Suprapubic skin (tissue), 4 donors: ENCODE measurements around the gene TRIM77. TPM values are rescaled to one million over a fixed set of nuclear protein-coding genes. Genes with fewer than 3 reads are reported as not detected.
"Not testable (repeated sequence)": the region's sequence is repeated elsewhere in the genome, so short reads cannot be mapped to it uniquely, and the experiment has no call there.

ENCODE experiments used
- DNase-seq, 2 donors: peaks; one replicate each; pipeline ENCODE4 v3.0.0-alpha.2; 2019; ENCODE audit warnings: low spot score in 2 of 2
- H3K27ac ChIP-seq: fragments of 200-600 bp; sonication (generic); one replicate; pipeline ENCODE4 v1.5.1; 2019
- H3K27me3 ChIP-seq: fragments of 200-600 bp; sonication (generic); one replicate; pipeline ENCODE4 v1.5.1; 2019
- H3K36me3 ChIP-seq: fragments of 200-600 bp; sonication (generic); one replicate; pipeline ENCODE4 v1.5.1; 2019
- H3K4me1 ChIP-seq: fragments of 200-600 bp; sonication (generic); one replicate; pipeline ENCODE4 v1.5.1; 2019
- H3K4me3 ChIP-seq: fragments of 200-600 bp; sonication (generic); one replicate; pipeline ENCODE4 v1.5.1; 2019; ENCODE audit warnings: mild to moderate bottlenecking
- H3K9me3 ChIP-seq: fragments of 200-600 bp; sonication (generic); one replicate; pipeline ENCODE4 v1.5.1; 2019
- CTCF ChIP-seq, 2 donors: fragments of 200-600 bp in 1 of 2; fragments of 450-650 bp in 1 of 2; sonication (generic) in 1 of 2; IDR thresholded peaks; one replicate each; pipeline ENCODE4 v1.5.1; 2016 to 2019; ENCODE audit warnings: antibody characterized with exemption in 2 of 2, mild to moderate bottlenecking in 1 of 2, moderate library complexity in 1 of 2
- EP300 ChIP-seq: sonication (generic); formaldehyde crosslinking; IDR thresholded peaks from one replicate; pipeline ENCODE4 v1.6.1; 2017; ENCODE audit warnings: antibody characterized with exemption
- POLR2A ChIP-seq, 2 donors: fragments of 450-650 bp; IDR thresholded peaks; one replicate each; pipeline ENCODE4 v1.6.1; 2017; ENCODE audit warnings: antibody characterized with exemption in 2 of 2, mild to moderate bottlenecking in 2 of 2, moderate library complexity in 2 of 2
- POLR2AphosphoS5 ChIP-seq, 3 donors: sonication (generic); formaldehyde crosslinking; IDR thresholded peaks; one replicate each; pipeline ENCODE4 v1.6.1; 2017; ENCODE audit warnings: antibody characterized with exemption in 3 of 3
- WGBS: methylation state at CpG from one replicate; pipeline ENCODE4 v1.1.5; 2018; 5-methylcytosine and 5-hydroxymethylcytosine counted together
- total RNA-seq, 4 donors: library from RNA; depleted of rRNA; stranded (reverse); fragments of >200 nt; gene quantifications; one replicate each; pipeline ENCODE4 v1.1.0, GENCODE V29; 2016

Gene TRIM77
- total RNA-seq, 4 donors from 2014 or later, result not detected

GRCh38 chr11:89736566-89736965 is 26.5 kb downstream of the TRIM77 start:
- 52% methylated on average over 1 of the region's 1 CpG for WGBS
- no peak overlapping the region for H3K4me3 ChIP-seq
- no peak overlapping the region for H3K27ac ChIP-seq
- no peak for DNase-seq
- H3K27me3 ChIP-seq, result no peaks in the 10 kb centered on the region
- no peaks in the 10 kb centered on the region for H3K36me3 ChIP-seq
- no peaks in the 10 kb centered on the region for H3K9me3 ChIP-seq
- TF ChIP-seq POLR2A (IDR thresholded peaks at IDR 0.05) (no peak), EP300 (no peak), CTCF (IDR thresholded peaks at IDR 0.05) (no peak), POLR2AphosphoS5 (IDR thresholded peaks at IDR 0.05) (no peak)
- H3K4me1 ChIP-seq, result no peaks in the 10 kb centered on the region

- 79% methylated on average over 3 of the region's 3 CpGs for WGBS
- no peak for TF ChIP-seq EP300
- no peak for TF ChIP-seq POLR2A (IDR thresholded peaks at IDR 0.05)
- TF ChIP-seq CTCF (IDR thresholded peaks at IDR 0.05), result no peak
- no peak for TF ChIP-seq POLR2AphosphoS5 (IDR thresholded peaks at IDR 0.05)
- no peak for DNase-seq
These were observed 27.0 kb downstream of the TRIM77 start for GRCh38 chr11:89737116-89737515.

GRCh38 chr11:89741406-89741805 is 31.3 kb downstream of the TRIM77 start:
- not testable (repeated sequence) for H3K9me3 ChIP-seq, H3K27me3 ChIP-seq, DNase-seq, H3K36me3 ChIP-seq, H3K4me1 ChIP-seq, H3K27ac ChIP-seq, H3K4me3 ChIP-seq
- WGBS, result 78% methylated on average over 7 of the region's 7 CpGs

More at GRCh38 chr11:89737116-89737515, 27.0 kb downstream of the TRIM77 start:
- H3K36me3 ChIP-seq, result no peaks in the 10 kb centered on the region
- H3K27ac ChIP-seq, result no peak overlapping the region
- H3K4me1 ChIP-seq, result no peaks in the 10 kb centered on the region
- no peaks in the 10 kb centered on the region for H3K9me3 ChIP-seq
- H3K27me3 ChIP-seq, result no peaks in the 10 kb centered on the region
- no peak overlapping the region for H3K4me3 ChIP-seq

DNA sequence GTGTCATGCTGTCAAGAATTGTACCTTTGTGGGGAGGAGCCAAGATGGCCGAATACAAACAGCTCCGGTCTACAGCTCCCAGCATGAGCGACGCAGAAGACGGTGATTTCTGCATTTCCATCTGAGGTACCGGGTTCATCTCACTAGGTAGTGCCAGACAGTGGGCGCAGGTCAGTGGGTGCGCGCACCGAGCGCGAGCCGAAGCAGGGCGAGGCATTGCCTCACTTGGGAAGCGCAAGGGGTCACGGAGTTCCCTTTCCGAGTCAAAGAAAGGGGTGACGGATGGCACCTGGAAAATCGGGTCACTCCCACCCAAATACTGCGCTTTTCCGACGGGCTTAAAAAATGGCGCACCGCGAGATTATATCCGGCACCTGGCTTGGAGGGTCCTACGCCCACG is 34.1 kb downstream of the TRIM77 start:
- DNase-seq, H3K27ac ChIP-seq, H3K9me3 ChIP-seq, H3K4me1 ChIP-seq, H3K27me3 ChIP-seq, H3K4me3 ChIP-seq, H3K36me3 ChIP-seq: not testable (repeated sequence)
- 95% methylated on average over 28 of the region's 28 CpGs for WGBS

GRCh38 chr11:89750822-89751221 is 40.7 kb downstream of the TRIM77 start:
- H3K4me1 ChIP-seq, H3K9me3 ChIP-seq, H3K27ac ChIP-seq, DNase-seq, H3K27me3 ChIP-seq, H3K36me3 ChIP-seq, H3K4me3 ChIP-seq: not testable (repeated sequence)

Other genes with a start within 250 kb of the TRIM77 start
- 1 to 10 TPM in 1 of 4 donors, under 1 TPM in 2, not detected in 1; 0.30 to 1.4 (median 0.91) TPM for gene NOX4, start 218.9 kb upstream of the TRIM77 start, total RNA-seq
- not detected for gene TRIM49, start 98.3 kb downstream of the TRIM77 start, total RNA-seq
- gene TRIM64B, start 168.2 kb downstream of the TRIM77 start, total RNA-seq, result not detected
- gene TRIM49D1, start 211.9 kb downstream of the TRIM77 start, total RNA-seq, result not detected
- not detected for gene TRIM49D2, start 213.8 kb downstream of the TRIM77 start, total RNA-seq